Loucy (cell line): ENCODE measurements around the gene DOK6.

ENCODE experiments used
- EZH2phosphoT487 ChIP-seq: fragments of 200-600 bp; IDR thresholded peaks from 2 replicates; pipeline ENCODE4 v1.6.1; 2018; ENCODE audit warnings: antibody characterized with exemption, mild to moderate bottlenecking, moderate library complexity, borderline replicate concordance
- TF ChIP-seq, protein P1 (sequence below): fragments of 200-600 bp; sonication (generic); conservative IDR thresholded peaks from 2 replicates; pipeline ENCODE4 v1.5.1; 2014; ENCODE audit warnings: mild to moderate bottlenecking, antibody characterized with exemption, low read length

DNA sequence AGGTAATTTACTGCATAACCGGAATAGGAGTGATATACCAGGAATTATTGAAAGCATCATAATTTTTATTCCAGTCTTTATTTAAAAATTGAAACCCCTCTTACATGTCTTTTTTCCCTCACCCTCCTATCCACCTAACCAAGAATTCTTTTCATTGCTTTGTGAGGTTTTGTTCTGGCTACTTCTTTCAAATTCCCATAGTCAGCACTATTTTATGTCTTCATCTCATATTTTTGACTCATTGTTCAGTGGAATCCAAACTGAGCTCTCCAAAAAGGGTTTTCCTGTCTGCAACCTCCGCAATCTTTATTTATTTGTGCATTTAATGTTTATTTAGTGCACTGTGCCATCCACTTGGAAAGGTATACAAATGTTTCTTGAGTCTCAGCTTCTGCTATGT lies 128.5 kb downstream of the DOK6 start:
- TF ChIP-seq, protein P1, sequence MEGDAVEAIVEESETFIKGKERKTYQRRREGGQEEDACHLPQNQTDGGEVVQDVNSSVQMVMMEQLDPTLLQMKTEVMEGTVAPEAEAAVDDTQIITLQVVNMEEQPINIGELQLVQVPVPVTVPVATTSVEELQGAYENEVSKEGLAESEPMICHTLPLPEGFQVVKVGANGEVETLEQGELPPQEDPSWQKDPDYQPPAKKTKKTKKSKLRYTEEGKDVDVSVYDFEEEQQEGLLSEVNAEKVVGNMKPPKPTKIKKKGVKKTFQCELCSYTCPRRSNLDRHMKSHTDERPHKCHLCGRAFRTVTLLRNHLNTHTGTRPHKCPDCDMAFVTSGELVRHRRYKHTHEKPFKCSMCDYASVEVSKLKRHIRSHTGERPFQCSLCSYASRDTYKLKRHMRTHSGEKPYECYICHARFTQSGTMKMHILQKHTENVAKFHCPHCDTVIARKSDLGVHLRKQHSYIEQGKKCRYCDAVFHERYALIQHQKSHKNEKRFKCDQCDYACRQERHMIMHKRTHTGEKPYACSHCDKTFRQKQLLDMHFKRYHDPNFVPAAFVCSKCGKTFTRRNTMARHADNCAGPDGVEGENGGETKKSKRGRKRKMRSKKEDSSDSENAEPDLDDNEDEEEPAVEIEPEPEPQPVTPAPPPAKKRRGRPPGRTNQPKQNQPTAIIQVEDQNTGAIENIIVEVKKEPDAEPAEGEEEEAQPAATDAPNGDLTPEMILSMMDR = no peak
- no peak for TF ChIP-seq EZH2phosphoT487
